H1 (cell line): Measurements from ENCODE around the gene RGS9BP. TPM values are rescaled to one million over a fixed set of nuclear protein-coding genes. Genes with fewer than 3 reads are reported as not detected.

ENCODE experiments used
- BACH1 ChIP-seq: IDR thresholded peaks from 2 replicates; pipeline ENCODE4 v1.6.1; 2012; ENCODE audit warnings: low read length, improper control_type of control experiment
- BCL11A ChIP-seq, 2 experiments: IDR thresholded peaks; one replicate each; pipeline ENCODE4 v1.6.1; 2011; ENCODE audit warnings: low read depth in 2 of 2, low read length in 2 of 2, mild to moderate bottlenecking in 2 of 2
- CBX8 ChIP-seq: fragments of 300-800, 300-1000 bp; sonication (generic); IDR thresholded peaks from 2 replicates; pipeline ENCODE4 v1.7.1; 2016; ENCODE audit warnings: low read depth, low read length, borderline replicate concordance
- CHD1 ChIP-seq: IDR thresholded peaks from 2 replicates; pipeline ENCODE4 v1.6.1; 2012; ENCODE audit warnings: low read depth, low read length, improper control_type of control experiment
- CTBP2 ChIP-seq: IDR thresholded peaks from 2 replicates; pipeline ENCODE4 v1.7.0; 2011; ENCODE audit warnings: borderline replicate concordance, mild to moderate bottlenecking, moderate library complexity, mixed read lengths, low read length; ENCODE audit not compliant: insufficient read depth, insufficient read length
- CTCF ChIP-seq, 3 experiments: IDR thresholded peaks; 1 replicate in 2 of 3; 2 replicates in 1 of 3; pipeline versions ENCODE4 v1.5.1 to v1.6.1; 2011; ENCODE audit warnings: low read length in 3 of 3, mild to moderate bottlenecking in 3 of 3, inconsistent platforms in 2 of 3, low read depth in 1 of 3, moderate library complexity in 1 of 3; ENCODE audit not compliant: insufficient read depth in 1 of 3; ENCODE audit errors: control extremely low read depth in 1 of 3
- EGR1 ChIP-seq: IDR thresholded peaks from 2 replicates; pipeline ENCODE4 v1.6.1; 2011; ENCODE audit warnings: low read depth, low read length, borderline replicate concordance
- FOSL1 ChIP-seq: IDR thresholded peaks from 2 replicates; pipeline ENCODE4 v1.6.1; 2011; ENCODE audit warnings: mild to moderate bottlenecking, low read depth, low read length, moderate library complexity; ENCODE audit not compliant: insufficient read depth
- HDAC2 ChIP-seq, 2 experiments: fragments of 300-600 bp in 1 of 2; sonication (generic) in 1 of 2; IDR thresholded peaks; 2 replicates each; pipeline ENCODE4 v1.6.1; 2011 to 2012; ENCODE audit warnings: low read depth in 2 of 2, low read length in 2 of 2, mild to moderate bottlenecking in 2 of 2, moderate library complexity in 2 of 2, borderline replicate concordance in 1 of 2, inconsistent platforms in 1 of 2
- JUN ChIP-seq: IDR thresholded peaks from 2 replicates; pipeline ENCODE4 v1.6.1; 2011; ENCODE audit warnings: low read depth, mild to moderate bottlenecking, improper control_type of control experiment, low read length
- KDM4A ChIP-seq: IDR thresholded peaks from one replicate; pipeline ENCODE4 v1.7.1; 2012; ENCODE audit warnings: low read depth, mild to moderate bottlenecking, moderate library complexity, low read length, inconsistent platforms; ENCODE audit not compliant: severe bottlenecking
- MAX ChIP-seq: IDR thresholded peaks from 2 replicates; pipeline ENCODE4 v1.6.1; 2012; ENCODE audit warnings: inconsistent platforms
- NRF1 ChIP-seq: IDR thresholded peaks from 2 replicates; pipeline ENCODE4 v1.6.1; 2011; ENCODE audit warnings: mild to moderate bottlenecking, low read depth, low read length, improper control_type of control experiment
- RBBP5 ChIP-seq: IDR thresholded peaks from 2 replicates; pipeline ENCODE4 v1.7.1; 2012; ENCODE audit warnings: low read depth, mild to moderate bottlenecking, inconsistent platforms, low read length, moderate library complexity, borderline replicate concordance
- SIRT6 ChIP-seq: IDR thresholded peaks from one replicate; pipeline ENCODE4 v1.7.1; 2012; ENCODE audit warnings: low read length, inconsistent platforms
- SP1 ChIP-seq: IDR thresholded peaks from 2 replicates; pipeline ENCODE4 v1.6.1; 2011; ENCODE audit warnings: low read depth, low read length
- SP2 ChIP-seq: IDR thresholded peaks from 2 replicates; pipeline ENCODE4 v1.6.1; 2012; ENCODE audit warnings: mild to moderate bottlenecking, low read length, inconsistent platforms
- SP4 ChIP-seq: IDR thresholded peaks from 2 replicates; pipeline ENCODE4 v1.6.1; 2012; ENCODE audit warnings: low read length, inconsistent platforms
- TBP ChIP-seq: IDR thresholded peaks from 2 replicates; pipeline ENCODE4 v1.6.1; 2011; ENCODE audit warnings: low read depth, low read length, improper control_type of control experiment
- TCF12 ChIP-seq: IDR thresholded peaks from 2 replicates; pipeline ENCODE4 v1.6.1; 2011; ENCODE audit warnings: low read depth, mild to moderate bottlenecking, low read length
- YY1 ChIP-seq: IDR thresholded peaks from 2 replicates; pipeline ENCODE4 v1.6.1; 2011; ENCODE audit warnings: low read depth, mild to moderate bottlenecking, low read length
- ZNF274 ChIP-seq: IDR thresholded peaks from 2 replicates; pipeline ENCODE4 v1.7.0; 2012; ENCODE audit warnings: low read length, borderline replicate concordance; ENCODE audit errors: extremely low read depth
- polyA plus RNA-seq, 7 experiments: library from polyadenylated mRNA; depleted of rRNA in 3 of 7; stranded (reverse) in 5 of 7; unstranded in 2 of 7; fragments of >200 nt in 5 of 7; fragments of 200-250 nt in 2 of 7; gene quantifications; 1 replicate in 5 of 7; 2 replicates in 1 of 7; 4 replicates in 1 of 7; pipeline versions ENCODE4 v1.2.1 to v1.2.3, GENCODE V29; 2011 to 2013; ENCODE audit warnings: missing spikeins in 2 of 7, mixed read lengths in 2 of 7
- total RNA-seq: library from RNA; stranded (reverse); fragmentation: NEBNext Ultra II Directional; extraction: Animal tissue kit (Norgen Biotek cat#: 25700); gene quantifications from 2 replicates; pipeline ENCODE4 v1.2.1, GENCODE V29; 2021

RGS9BP gene
- total and polyA plus RNA-seq, 2 of the 8 experiments (the other 6 are each of a cell fraction or from before 2014, with no cell fraction given) = 0.11 to 0.26 TPM

GRCh38 chr19:32674931-32675719 is 523 bp upstream of the RGS9BP start, which contains the start of gene ANKRD27 (continued):
- TF ChIP-seq NRF1 (no peak), CBX8 (no peak), BCL11A (IDR thresholded peaks at IDR 0.05; ENCODE audit: low read depth in 2 of 2, low read length in 2 of 2) (no peak), SP1 (peak; percentile 98), YY1 (no peak), CTCF (IDR thresholded peaks at IDR 0.05; ENCODE audit: control extremely low read depth in 1 of 3, insufficient read depth in 1 of 3, low read depth in 1 of 3, low read length in 3 of 3) (no peak), BACH1 (no peak), FOSL1 (no peak), HDAC2 (IDR thresholded peaks at IDR 0.05; ENCODE audit: borderline replicate concordance in 1 of 2, low read depth in 2 of 2, low read length in 2 of 2) (no peak), ZNF274 (no peak), TCF12 (no peak), SP4 (peak; percentile 19; the same call in 1 of the 2 replicates), TBP (peak; percentile 64), SP2 (peak; percentile 76), CTBP2 (no peak), MAX (no peak), SIRT6 (no peak), JUN (no peak), RBBP5 (peak; percentile 56; the same call in 1 of the 2 replicates), KDM4A (peak; percentile 83), CHD1 (no peak), EGR1 (no peak)
